H9 (cell line): Measurements from ENCODE around the gene PWWP2B. TPM values are rescaled to one million over a fixed set of nuclear protein-coding genes. Genes with fewer than 3 reads are reported as not detected.
A peak's percentile ranks its signal among the peaks of the same experiment; 100 is the strongest.

Source experiments
- DNase-seq: peaks from one replicate; pipeline ENCODE4 v3.0.0-alpha.2; 2017
- H2AFZ ChIP-seq: one replicate; pipeline ENCODE4 v1.6.1; 2013; ENCODE audit warnings: mild to moderate bottlenecking, low read length, control low read depth, moderate library complexity
- H2AK5ac ChIP-seq: 2 replicates; pipeline ENCODE4 v1.6.1; 2013; ENCODE audit warnings: low read length, control low read depth, mixed read lengths; ENCODE audit not compliant: insufficient read length
- H2BK120ac ChIP-seq: one replicate; pipeline ENCODE4 v1.6.1; 2013; ENCODE audit warnings: low read depth, mild to moderate bottlenecking, low read length, control low read depth, inconsistent platforms; ENCODE audit not compliant: poor library complexity, severe bottlenecking
- H2BK12ac ChIP-seq: 2 replicates; pipeline ENCODE4 v1.6.1; 2013; ENCODE audit warnings: low read length, control low read depth, mixed read lengths, low read depth; ENCODE audit not compliant: insufficient read length
- H2BK15ac ChIP-seq: 2 replicates; pipeline ENCODE4 v1.6.1; 2013; ENCODE audit warnings: low read depth, low read length, control low read depth
- H2BK20ac ChIP-seq: one replicate; pipeline ENCODE4 v1.6.1; 2013; ENCODE audit warnings: low read depth, mild to moderate bottlenecking, low read length, control low read depth, inconsistent platforms; ENCODE audit not compliant: poor library complexity, severe bottlenecking
- H2BK5ac ChIP-seq: 2 replicates; pipeline ENCODE4 v1.6.1; 2013; ENCODE audit warnings: low read length, control low read depth, mixed read lengths; ENCODE audit not compliant: insufficient read length
- H3K14ac ChIP-seq: 2 replicates; pipeline ENCODE4 v1.6.1; 2013; ENCODE audit warnings: low read length, control low read depth; ENCODE audit not compliant: insufficient read depth
- H3K18ac ChIP-seq: 2 replicates; pipeline ENCODE4 v1.6.1; 2013; ENCODE audit warnings: low read depth, mild to moderate bottlenecking, mixed read lengths, low read length, control low read depth; ENCODE audit not compliant: insufficient read length
- H3K23ac ChIP-seq: 2 replicates; pipeline ENCODE4 v1.6.1; 2013; ENCODE audit warnings: low read length, control low read depth, mixed read lengths, low read depth; ENCODE audit not compliant: insufficient read length
- H3K23me2 ChIP-seq: 2 replicates; pipeline ENCODE4 v1.6.1; 2013; ENCODE audit warnings: low read depth, mild to moderate bottlenecking, mixed read lengths, low read length, control low read depth; ENCODE audit not compliant: insufficient read length, poor library complexity, severe bottlenecking
- H3K27ac ChIP-seq: 2 replicates; pipeline ENCODE4 v1.5.1; 2013; ENCODE audit warnings: low read length, control low read depth, mixed read lengths, low read depth; ENCODE audit not compliant: insufficient read length
- H3K27me3 ChIP-seq: 2 replicates; pipeline ENCODE4 v1.6.1; 2013; ENCODE audit warnings: low read length, control low read depth, inconsistent platforms; ENCODE audit not compliant: insufficient read depth
- H3K4ac ChIP-seq: 2 replicates; pipeline ENCODE4 v1.6.1; 2013; ENCODE audit warnings: low read depth, mild to moderate bottlenecking, control low read depth, inconsistent platforms, low read length, moderate library complexity
- H3K4me1 ChIP-seq: 2 replicates; pipeline ENCODE4 v1.6.1; 2013; ENCODE audit warnings: low read length, control low read depth, inconsistent platforms; ENCODE audit not compliant: insufficient read depth
- H3K4me2 ChIP-seq: 2 replicates; pipeline ENCODE4 v1.6.1; 2013; ENCODE audit warnings: low read length, control low read depth, mixed read lengths; ENCODE audit not compliant: insufficient read length, insufficient read depth
- H3K56ac ChIP-seq: 2 replicates; pipeline ENCODE4 v1.6.1; 2013; ENCODE audit warnings: low read depth, mild to moderate bottlenecking, mixed read lengths, low read length, control low read depth; ENCODE audit not compliant: insufficient read length
- H3K79me1 ChIP-seq: 2 replicates; pipeline ENCODE4 v1.6.1; 2013; ENCODE audit warnings: low read depth, mild to moderate bottlenecking, moderate library complexity, low read length, control low read depth, inconsistent platforms; ENCODE audit not compliant: insufficient read depth, poor library complexity, severe bottlenecking
- H3K79me2 ChIP-seq: 2 replicates; pipeline ENCODE4 v1.6.1; 2013; ENCODE audit warnings: low read length, control low read depth, inconsistent platforms; ENCODE audit not compliant: insufficient read depth
- H3K9ac ChIP-seq: 2 replicates; pipeline ENCODE4 v1.6.1; 2013; ENCODE audit warnings: low read length, control low read depth, mixed read lengths; ENCODE audit not compliant: insufficient read length; ENCODE audit errors: extremely low read depth
- H3K9me3 ChIP-seq: one replicate; pipeline ENCODE4 v1.6.1; 2013; ENCODE audit warnings: low read depth, low read length, inconsistent platforms; ENCODE audit not compliant: control insufficient read depth
- H3T11ph ChIP-seq: one replicate; pipeline ENCODE4 v1.6.1; 2013; ENCODE audit warnings: mild to moderate bottlenecking, low read length, control low read depth, inconsistent platforms
- H4K20me1 ChIP-seq: one replicate; pipeline ENCODE4 v1.6.1; 2013; ENCODE audit not compliant: control insufficient read depth, insufficient read length, insufficient read depth
- H4K5ac ChIP-seq: 2 replicates; pipeline ENCODE4 v1.6.1; 2013; ENCODE audit warnings: low read depth, mild to moderate bottlenecking, mixed read lengths, low read length, control low read depth; ENCODE audit not compliant: insufficient read length
- H4K8ac ChIP-seq: replicated peaks from 2 replicates; pipeline ENCODE4 v1.6.1; 2013; ENCODE audit warnings: low read length, control low read depth, mixed read lengths, low read depth; ENCODE audit not compliant: insufficient read length
- H4K91ac ChIP-seq: 2 replicates; pipeline ENCODE4 v1.6.1; 2013; ENCODE audit warnings: low read depth, mild to moderate bottlenecking, moderate library complexity, mixed read lengths, low read length, control low read depth; ENCODE audit not compliant: insufficient read length
- H3K27ac Mint-ChIP-seq, 3 experiments: 2 replicates in 2 of 3; 3 replicates in 1 of 3; pipeline ENCODE4 v1.8.0; 2020 to 2021; ENCODE audit warnings: mixed read lengths in 3 of 3, mild to moderate bottlenecking in 1 of 3, moderate library complexity in 1 of 3
- H3K27me3 Mint-ChIP-seq: 2 replicates; pipeline ENCODE4 v1.8.0; 2021; ENCODE audit warnings: low read depth, mild to moderate bottlenecking, moderate library complexity, mixed read lengths
- H3K36me3 Mint-ChIP-seq, 3 experiments: 2 replicates in 2 of 3; 3 replicates in 1 of 3; pipeline ENCODE4 v1.8.0; 2020 to 2021; ENCODE audit warnings: low read depth in 3 of 3, mixed read lengths in 3 of 3; ENCODE audit not compliant: insufficient read depth in 1 of 3
- H3K4me1 Mint-ChIP-seq, 2 experiments: 2 replicates each; pipeline ENCODE4 v1.8.0; 2020; ENCODE audit warnings: mixed read lengths in 2 of 2
- H3K4me3 Mint-ChIP-seq, 2 experiments: 2 replicates in 1 of 2; 3 replicates in 1 of 2; pipeline ENCODE4 v1.8.0; 2020 to 2021; ENCODE audit warnings: mild to moderate bottlenecking in 2 of 2, mixed read lengths in 2 of 2, moderate library complexity in 1 of 2
- H3K9me3 Mint-ChIP-seq, 2 experiments: 2 replicates in 1 of 2; 3 replicates in 1 of 2; pipeline ENCODE4 v1.8.0; 2020; ENCODE audit warnings: mild to moderate bottlenecking in 2 of 2, mixed read lengths in 2 of 2, moderate library complexity in 1 of 2
- CTCF ChIP-seq: fragments of 200-600 bp; sonication (generic); conservative IDR thresholded peaks from 3 replicates; pipeline ENCODE4 v1.8.0; 2021; ENCODE audit warnings: antibody characterized with exemption, mild to moderate bottlenecking
- WGBS: extraction: QIAGEN DNeasy Blood & Tissue Kit; methylation state at CpG from one replicate; pipeline ENCODE4 v1.1.7; 2013; ENCODE audit warnings: missing lambda C conversion rate, low lambda C conversion rate, mixed read lengths; ENCODE audit not compliant: insufficient read length; ENCODE audit errors: extremely low coverage; 5-methylcytosine and 5-hydroxymethylcytosine counted together
- total RNA-seq: library from RNA; stranded (reverse); gene quantifications from 2 replicates; pipeline ENCODE4 v1.2.1, GENCODE V29; 2021

PWWP2B gene
- total RNA-seq, 1 experiment from 2014 or later, result 10.0 TPM

- no peak overlapping the region for H3K23ac ChIP-seq
- no peak overlapping the region for H2AFZ ChIP-seq
- H3K4me3 Mint-ChIP-seq, result no peak overlapping the region
- peaks cover 22 to 43% of the 10 kb centered on the region in 2 experiments for H3K4me1 Mint-ChIP-seq
- no peaks in the 10 kb centered on the region; a peak in 1 of 5 replicates for H3K9me3 Mint-ChIP-seq
- no peak overlapping the region for H3K4ac ChIP-seq
- no peak overlapping the region for H3K9ac ChIP-seq
- H3K27me3 ChIP-seq, result no peaks in the 10 kb centered on the region
- H3K79me1 ChIP-seq, result no peaks in the 10 kb centered on the region
- H3T11ph ChIP-seq, result no peak overlapping the region
- TF ChIP-seq CTCF, result 0 out of 3 replicates have a peak, but pooled peaks have one; percentile 14
- H2BK15ac ChIP-seq, result no peak overlapping the region
- H2BK5ac ChIP-seq, result no peak overlapping the region
- H3K27ac Mint-ChIP-seq, result no peak overlapping the region; a peak in 1 of 7 replicates
- no CpG with 5 or more reads among the region's 17 CpGs for WGBS
- H3K14ac ChIP-seq, result peak overlapping the region; percentile 9; the same call in 1 of the 2 replicates
- no peak overlapping the region for H2BK120ac ChIP-seq
- H3K9me3 ChIP-seq, result no peaks in the 10 kb centered on the region
- H3K23me2 ChIP-seq, result no peaks in the 10 kb centered on the region
- no peaks in the 10 kb centered on the region; a peak in 1 of 7 replicates for H3K36me3 Mint-ChIP-seq
- no peak overlapping the region for H4K91ac ChIP-seq
- H3K27me3 Mint-ChIP-seq, result no peaks in the 10 kb centered on the region; the same call in none of the 2 replicates
- no peak overlapping the region for H2BK20ac ChIP-seq
- H3K4me2 ChIP-seq, result no peak overlapping the region
- H2BK12ac ChIP-seq, result no peak overlapping the region
- H4K5ac ChIP-seq, result no peak overlapping the region
- H3K27ac ChIP-seq, result no peak overlapping the region
- H3K18ac ChIP-seq, result no peak overlapping the region
- H2AK5ac ChIP-seq, result no peak overlapping the region
- no peak overlapping the region for H3K56ac ChIP-seq
- no peak overlapping the region for H4K8ac ChIP-seq
- H3K79me2 ChIP-seq, result no peaks in the 10 kb centered on the region
- DNase-seq, result no peak
- H4K20me1 ChIP-seq, result peaks cover 5% of the 10 kb centered on the region
- H3K4me1 ChIP-seq, result peaks cover 4% of the 10 kb centered on the region; the same call in 1 of the 2 replicates
These were observed 49.9 kb downstream of the PWWP2B start for GRCh38 chr10:132446661-132447445.
